ENCODE data around the gene POGZ.

GRCh38 chr1:151459331-151460046 is at the start of gene POGZ:
- TF ChIP-seq CTCF (IDR thresholded peaks at IDR 0.05 in 2 of 3, conservative IDR thresholded peaks at IDR 0.05 in 1 of 3; ENCODE audit: borderline replicate concordance in 1 of 3, insufficient read depth in 1 of 3, low read depth in 2 of 3, low read length in 2 of 3) (no peak), EZH2 (IDR thresholded peaks at IDR 0.05) (no peak)

Measured in HCT116 (cell line).